ENCODE measurements around the gene SLC39A11.

The SLC39A11 gene

DNA sequence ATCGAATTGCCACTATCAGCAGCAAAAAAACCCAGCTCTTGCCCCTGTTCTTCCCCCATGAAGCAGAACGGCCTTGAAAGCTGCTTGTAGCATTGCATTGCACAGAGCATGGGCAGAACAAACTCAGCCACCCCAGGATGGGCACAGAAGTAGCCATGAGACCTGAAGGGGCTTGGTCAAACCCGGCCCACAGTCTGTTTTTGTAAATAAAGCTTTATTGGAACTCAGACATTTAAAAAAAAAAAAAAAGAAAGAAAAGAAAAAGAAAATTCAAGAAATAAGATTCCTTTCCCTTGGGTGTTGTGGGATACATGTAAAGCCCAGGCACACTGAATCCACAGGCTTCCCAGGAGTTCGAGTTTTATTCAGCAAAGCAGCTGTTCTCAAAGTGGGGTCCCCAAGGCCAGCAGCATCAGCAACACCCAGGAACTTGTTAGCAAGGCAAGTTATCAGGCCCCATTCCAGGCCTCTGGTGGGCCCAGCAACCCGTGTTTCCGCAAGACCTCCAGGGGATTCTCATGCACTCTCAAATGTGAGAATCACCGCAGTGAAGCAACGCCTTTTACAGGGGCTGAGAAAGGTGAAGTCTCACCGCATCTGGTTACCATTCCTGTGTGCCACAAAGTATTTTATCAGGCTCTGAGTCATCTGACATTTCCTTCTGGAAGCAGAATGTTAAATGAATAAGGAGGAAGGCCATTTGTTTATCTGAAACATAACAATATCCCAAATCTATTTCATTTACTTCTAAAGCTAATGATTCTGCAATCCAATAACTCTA is 108.2 kb downstream of the SLC39A11 start:
- no peak for DNase-seq (ENCODE audit: low read depth in 2 of 3, low spot score in 1 of 3)

DNA sequence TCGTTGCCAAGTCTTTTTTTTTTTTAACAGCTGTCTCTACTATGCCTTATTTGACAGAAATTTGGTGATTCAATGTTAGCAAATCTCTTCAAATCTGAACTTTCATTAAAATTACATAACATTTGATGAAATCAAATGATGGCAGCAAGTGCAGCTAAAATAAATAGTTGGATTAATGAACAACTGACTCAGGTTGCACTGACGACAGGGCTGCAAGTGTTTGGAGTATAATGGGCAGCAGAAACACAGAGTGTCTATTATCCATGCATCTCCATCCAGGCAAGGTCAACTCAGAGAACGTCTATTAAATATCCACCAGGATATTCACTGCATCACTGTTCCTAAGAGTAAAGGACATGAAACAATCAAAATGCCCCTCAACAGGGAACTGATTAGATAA is 109.8 kb downstream of the SLC39A11 start:
- DNase-seq (ENCODE audit: low read depth in 2 of 3, low spot score in 1 of 3), result no peak

DNA sequence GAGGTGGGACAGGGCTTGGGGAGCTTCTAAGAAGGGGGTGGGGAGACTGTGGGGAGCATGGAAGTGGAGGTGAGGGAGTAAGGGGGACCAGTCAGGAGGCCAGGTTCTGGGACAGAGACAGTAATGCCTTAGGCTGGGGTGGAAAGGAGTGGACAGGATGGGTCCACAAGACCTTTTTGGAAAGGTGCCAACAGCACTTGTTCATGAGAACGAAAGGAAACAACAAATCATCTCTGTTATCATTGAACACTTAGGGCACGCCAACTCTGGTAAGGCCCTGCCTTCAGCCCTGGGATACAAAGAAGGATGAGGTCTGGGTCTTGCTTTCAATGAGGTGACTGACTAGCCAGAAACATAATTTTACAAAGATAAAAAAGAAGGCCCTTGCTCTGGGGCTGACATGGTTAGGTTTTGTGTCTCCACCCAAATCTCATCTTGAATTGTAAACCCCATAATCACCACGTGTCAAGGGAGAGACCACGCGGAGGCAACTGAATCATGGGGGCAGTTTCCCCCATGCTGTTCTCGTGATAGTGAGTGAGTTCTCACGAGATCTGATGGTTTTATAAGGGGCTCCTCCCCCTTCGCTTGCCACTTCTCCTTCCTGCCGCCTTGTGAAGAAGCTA is 113.8 kb downstream of the SLC39A11 start:
- no peak for DNase-seq (ENCODE audit: low read depth in 2 of 3, low spot score in 1 of 3)

DNA sequence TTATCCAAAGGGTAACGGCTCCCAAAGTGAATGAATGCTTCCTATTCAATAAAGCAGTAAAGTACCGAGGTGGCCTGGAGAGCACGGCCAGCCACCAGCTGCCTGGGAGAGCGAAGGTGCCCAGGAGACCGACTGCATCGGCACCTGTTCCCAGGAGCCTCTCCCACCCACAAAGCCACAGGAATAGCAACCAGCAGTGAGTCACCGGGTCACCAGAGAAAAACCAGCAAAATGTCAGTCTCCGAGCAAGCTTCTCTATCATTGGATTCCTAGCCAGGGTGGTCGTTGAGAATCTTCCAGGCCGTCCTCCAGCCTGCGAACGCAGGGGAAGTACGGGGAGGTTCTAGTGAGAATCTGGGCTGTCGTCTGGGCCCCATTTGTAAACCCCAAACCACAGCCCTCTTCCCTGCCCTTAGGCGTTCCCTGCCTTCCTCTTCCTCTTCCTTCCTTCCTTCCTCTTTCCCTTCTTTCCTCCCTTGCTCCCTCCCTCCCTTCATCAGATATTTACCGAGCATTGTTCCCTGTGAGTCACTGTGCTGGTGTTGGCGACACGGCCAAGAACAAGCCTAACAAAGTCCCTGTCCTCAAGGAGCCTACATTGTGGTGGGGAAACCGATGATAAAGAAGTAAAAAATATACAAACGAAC is 114.6 kb downstream of the SLC39A11 start:
- DNase-seq (ENCODE audit: low read depth in 2 of 3, low spot score in 1 of 3), result no peak

DNA sequence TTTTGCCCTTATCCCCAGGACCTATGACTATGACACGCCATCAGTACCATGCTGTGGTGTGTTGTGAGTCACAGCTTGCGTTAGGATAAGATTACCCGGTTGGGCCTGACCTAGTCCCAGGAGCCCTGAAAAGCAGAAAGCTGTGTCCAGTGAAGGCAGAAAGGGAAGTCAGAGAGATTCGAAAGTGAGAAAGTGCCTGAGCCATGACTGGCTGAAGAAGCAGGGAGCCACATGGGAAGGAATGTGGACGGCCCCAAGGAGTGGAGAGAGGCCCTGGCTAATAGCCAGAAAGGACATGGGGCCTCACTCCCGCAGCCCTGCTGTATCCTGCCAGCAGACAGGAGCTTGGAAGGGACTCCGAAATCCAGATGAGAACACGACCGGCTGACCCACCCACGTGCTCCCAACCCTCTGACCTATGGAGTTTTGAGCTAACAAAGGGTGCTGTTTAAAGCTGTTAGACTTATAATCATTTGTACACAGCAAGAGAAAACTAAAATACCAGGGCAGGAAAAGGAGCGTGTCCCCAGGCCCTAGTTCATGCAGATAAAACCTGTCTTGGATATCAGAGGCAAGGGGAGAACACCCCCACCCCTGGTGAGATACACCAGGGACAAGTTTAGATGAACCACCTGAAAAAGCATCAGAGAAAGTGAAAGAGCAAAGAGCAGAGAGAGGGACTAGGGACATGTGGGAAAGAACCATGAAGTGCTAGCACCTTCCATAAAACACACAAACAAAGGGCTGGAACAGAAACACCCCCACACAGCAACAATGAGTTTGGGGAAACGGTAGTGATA is 115.3 kb downstream of the SLC39A11 start:
- no peak for DNase-seq (ENCODE audit: low read depth in 2 of 3, low spot score in 1 of 3)

DNA sequence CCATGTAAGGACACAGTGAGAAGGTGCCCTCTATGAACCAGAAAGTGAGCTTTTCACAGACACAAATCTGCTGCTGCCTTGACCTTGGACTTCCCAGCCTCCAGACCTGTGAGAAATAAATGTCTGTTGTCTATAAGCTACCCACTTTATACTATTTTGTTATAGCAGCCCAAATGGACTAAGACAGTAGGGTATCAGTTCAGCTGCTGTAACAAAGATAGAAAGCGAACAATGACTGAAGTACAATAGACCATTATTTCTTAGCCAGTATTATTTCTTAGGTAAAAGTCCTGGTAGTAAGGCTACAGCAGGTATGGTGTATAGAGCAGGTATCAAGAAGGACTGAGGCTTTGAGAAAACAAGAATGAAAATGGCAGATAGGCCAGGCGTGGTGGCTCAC is 117.0 kb downstream of the SLC39A11 start:
- DNase-seq (ENCODE audit: low read depth in 2 of 3, low spot score in 1 of 3), result no peak

DNA sequence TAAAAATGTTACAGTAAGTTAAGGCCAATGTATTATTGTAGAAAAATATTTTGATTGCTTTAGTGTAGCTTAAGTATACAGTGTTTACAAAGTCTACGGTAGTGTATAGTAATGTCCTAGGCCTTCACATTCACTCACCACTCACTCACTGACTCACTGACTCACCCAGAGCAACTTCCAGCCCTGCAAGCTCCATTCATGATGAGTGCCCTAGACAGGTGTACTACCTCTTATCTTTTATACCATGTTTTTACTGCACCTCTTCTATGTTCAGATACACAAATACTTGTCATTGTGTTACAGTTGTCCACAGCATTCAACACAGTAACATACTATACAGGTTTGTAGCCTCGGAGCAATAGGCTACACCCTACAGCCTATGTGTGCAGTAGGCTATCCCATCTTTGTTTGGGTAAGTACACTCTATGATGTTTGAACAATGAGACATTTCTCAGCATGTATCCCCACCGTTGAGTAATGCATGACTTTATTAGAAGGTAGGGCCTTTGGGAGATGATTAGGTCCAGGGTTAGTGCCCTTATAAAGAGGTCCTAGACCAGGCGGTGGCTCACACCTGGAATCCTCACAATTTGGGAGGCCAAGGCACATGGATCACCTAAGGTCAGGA is 117.8 kb downstream of the SLC39A11 start:
- DNase-seq (ENCODE audit: low read depth in 2 of 3, low spot score in 1 of 3), result no peak

DNA sequence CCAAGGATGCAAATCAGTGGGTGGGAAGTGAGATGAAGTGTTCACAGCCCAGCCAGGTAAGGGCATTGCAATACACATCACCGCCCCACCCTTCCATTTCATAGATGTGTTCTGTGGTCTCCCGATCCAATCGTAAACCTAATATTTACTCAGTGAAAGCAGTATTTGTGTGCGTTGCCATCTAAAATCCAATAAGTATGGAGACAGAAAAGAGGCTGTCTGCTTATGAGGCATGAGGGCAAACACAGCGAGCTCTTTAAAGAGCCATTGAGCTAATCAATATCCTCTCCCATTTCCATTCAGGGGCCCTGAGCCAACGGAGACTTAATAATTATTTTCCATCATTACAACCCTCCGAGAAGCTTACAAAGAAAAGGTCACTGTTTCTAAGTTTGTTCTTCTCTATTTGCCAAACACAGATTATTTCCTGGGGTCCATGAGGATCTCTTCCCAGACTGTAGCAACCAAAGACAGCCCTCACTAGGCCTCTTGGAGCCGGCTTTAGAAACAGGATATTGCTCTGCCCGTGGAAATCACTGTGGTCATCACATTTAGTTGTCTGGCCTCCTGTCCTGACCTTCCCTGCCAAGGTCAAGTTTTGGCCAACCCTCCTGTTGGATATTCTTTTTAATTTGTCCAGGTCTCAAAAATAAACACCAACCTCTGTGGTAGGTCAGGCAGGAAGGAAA is 120.1 kb downstream of the SLC39A11 start:
- no peak for DNase-seq (ENCODE audit: low read depth in 2 of 3, low spot score in 1 of 3)

DNA sequence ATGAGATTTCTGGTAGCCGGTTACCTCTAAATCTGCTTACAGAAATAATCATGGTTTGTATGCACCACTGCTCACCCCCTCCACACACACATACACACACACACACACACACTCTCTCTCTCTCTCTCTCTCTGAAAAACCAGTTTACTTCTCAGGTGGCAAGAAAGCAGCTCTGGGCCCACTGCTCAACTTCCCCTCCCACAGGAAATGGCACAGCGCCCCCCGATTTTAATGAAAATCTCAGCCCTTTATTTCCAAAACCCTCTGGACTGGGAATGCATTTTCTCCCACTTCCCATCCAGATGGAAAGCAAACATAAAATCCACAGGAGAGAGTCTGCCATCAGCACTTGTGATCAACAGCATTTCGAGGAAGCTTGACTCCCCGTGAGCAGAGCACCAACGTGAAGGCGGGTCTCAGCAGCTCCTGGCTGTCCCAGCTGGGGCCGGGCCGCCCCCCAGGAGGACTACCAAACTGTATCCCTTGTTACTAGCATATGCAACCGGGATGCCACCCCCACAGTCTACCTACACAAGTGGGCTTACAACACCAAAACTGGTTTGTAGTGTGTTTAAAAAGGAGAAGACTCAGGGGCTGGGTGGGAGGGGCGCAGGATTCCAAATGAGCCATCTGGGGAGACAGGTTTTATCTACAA is 121.1 kb downstream of the SLC39A11 start:
- DNase-seq (ENCODE audit: low read depth in 2 of 3, low spot score in 1 of 3), result no peak

DNA sequence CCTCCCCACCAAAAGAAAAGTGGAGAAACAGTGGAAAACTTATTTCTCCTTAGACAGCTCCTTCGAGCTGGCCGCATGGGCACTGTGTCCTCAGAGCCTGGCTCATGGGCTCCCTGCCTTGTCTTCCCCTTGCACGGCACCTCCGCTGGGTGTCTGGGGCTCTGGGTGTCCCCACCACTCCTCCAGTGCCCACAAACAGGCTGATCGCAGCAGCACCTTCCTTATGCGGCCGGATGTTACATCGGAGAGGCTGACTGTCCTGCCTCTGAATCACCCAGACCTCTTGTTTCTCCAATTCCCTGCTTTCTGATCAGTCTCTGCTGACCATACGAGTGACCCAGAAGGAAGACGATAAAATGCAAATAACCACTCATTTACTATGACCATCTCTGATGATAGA is 121.7 kb downstream of the SLC39A11 start:
- no peak for DNase-seq (ENCODE audit: low read depth in 2 of 3, low spot score in 1 of 3)

DNA sequence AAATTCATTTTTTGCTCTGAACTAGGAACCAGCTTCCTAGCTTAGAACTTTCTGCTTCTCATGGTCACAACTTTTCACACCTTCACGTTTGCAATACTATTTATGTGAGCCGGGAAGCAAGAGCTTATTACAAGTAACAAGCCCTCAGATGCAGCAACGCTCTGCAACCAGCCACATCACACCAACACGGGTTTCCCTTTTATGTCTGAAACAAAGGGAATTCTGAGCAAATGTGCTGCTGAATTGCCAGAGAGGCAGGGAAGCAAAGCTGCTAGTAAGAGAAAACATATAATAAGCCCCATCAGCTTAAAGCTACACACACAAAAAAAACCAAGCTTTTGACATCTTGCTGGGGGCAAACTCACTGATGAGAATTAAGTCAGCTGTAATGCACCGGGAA is 122.2 kb downstream of the SLC39A11 start:
- no peak for DNase-seq (ENCODE audit: low read depth in 2 of 3, low spot score in 1 of 3)

DNA sequence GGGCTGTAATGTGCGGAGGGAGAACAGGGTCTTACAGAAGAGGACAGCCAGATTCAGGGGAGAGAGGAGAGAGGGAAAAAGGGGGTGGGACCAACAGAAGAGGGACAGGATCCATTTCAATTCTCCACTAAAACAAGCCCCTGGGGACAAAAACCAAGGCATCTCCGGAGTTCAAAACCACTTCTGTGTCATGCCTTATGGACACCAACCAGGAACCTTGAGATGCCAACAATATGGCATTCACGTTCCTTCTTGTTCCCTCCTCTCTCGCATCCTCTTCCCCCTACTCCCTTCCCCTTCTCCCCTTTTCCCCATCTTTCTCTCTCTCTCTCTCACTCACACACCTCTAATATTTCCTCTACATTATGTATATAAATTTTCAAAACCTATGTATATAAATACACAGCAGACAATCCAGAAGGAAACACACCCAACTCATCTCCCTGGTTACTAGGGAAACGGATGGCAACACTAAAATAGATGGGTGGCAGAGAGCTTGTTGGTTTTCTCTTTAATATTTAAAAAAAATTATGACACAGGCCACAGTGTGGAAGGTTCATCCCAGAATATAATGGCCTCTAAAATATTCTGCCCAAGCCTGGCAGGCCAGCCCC is 123.1 kb downstream of the SLC39A11 start:
- no peak for DNase-seq (ENCODE audit: low read depth in 2 of 3, low spot score in 1 of 3)

DNA sequence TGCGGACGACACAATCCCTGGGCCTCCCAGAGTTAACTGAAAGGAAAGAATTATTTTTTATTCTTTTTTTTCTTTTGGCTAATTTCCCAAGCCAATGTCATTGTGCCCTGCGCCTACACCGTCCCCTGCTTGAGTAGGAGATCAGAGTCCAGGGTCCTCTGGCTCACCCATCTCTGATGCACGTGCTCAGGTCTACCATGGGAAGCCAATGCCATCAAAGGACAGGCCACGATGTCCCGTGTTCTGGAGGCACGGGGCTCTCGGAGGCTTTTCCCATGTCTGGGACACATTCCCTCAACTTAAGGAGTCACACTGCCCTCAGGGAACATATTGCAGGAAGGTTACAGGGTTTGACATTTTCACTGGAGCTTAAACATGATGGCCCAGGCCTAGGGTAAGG is 123.7 kb downstream of the SLC39A11 start:
- no peak for DNase-seq (ENCODE audit: low read depth in 2 of 3, low spot score in 1 of 3)

DNA sequence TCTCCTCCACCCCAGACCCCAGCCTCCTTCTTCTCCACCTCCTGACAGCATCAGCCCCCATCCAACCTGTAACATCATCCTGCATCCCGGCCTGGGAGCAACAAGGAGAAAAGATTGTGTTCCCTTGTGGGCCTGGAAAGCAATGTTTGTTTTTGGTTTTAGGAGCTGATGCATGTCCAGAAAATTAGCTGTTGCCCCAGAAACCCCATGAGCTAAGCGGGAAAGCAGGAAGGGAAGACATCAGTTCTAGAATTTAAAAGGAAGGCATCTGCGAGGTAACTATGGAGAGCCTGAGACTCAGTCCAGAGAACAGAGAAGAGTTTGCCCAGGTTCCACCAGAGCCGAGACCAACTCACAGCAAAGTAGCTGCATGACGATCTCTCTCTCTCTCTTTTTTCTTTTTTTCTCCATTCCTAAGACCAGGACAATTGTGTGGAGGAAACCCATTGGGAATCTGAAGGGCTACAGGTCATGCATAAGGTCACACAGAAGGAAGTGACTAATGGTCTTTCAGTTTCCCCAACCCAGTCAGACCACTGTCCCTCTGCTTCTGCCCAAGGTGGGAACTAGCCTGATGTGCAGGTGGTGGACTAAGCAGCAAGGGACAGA is 124.4 kb downstream of the SLC39A11 start:
- no peak for DNase-seq (ENCODE audit: low read depth in 2 of 3, low spot score in 1 of 3)

DNA sequence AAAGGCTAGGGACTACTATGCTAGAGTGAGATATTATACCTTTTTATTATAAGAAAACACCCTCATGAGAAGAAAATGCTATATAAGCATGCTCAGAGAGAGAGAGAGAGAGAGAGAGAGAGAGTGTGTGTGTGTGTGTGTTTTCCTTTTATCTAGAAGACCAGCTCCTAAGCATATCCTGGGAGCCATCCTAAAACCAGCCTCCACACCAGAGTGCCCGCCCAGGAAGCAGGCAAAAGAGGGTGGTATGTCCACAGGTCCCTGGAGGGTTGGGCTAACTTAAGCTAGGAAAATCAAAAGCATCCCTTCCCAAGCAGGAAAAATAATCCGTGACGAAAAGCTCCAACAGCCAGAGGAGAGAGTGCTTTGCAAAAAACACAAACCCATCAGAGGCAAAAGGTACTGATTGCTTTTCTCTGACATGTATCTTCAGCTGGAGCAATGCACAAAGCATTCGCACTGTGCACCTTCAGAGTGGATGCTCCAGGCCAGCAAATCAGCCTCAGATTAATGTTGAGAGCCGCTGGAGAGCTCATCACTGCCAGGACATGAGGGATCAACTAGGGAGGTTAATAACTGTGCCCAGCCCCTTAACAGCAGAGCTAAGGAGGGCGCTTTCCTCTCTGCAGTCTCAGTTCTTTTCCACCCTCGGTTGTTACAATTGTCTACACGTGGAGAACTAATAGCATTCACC is 125.1 kb downstream of the SLC39A11 start:
- DNase-seq (ENCODE audit: low read depth in 2 of 3, low spot score in 1 of 3), result no peak

DNA sequence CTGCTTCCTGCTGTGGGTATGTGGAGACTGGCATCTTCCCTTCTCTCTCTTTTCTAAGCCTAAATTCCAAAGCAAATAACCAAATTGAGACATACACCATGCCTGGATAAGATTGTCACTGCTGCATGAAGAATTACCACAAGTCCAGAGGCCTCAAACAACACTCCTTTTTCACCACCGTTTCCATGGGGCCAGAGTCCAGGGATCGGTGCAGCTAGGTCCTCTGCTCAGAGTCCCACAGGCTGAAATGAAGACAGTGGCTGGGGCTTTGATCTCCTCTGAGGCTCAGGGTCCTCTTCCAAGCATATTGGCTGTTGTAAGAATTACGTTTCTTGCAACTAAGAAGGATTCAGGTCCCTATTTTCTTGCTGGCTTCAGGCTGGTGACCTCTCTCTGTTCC is 130.4 kb downstream of the SLC39A11 start:
- DNase-seq (ENCODE audit: low read depth in 2 of 3, low spot score in 1 of 3), result no peak

DNA sequence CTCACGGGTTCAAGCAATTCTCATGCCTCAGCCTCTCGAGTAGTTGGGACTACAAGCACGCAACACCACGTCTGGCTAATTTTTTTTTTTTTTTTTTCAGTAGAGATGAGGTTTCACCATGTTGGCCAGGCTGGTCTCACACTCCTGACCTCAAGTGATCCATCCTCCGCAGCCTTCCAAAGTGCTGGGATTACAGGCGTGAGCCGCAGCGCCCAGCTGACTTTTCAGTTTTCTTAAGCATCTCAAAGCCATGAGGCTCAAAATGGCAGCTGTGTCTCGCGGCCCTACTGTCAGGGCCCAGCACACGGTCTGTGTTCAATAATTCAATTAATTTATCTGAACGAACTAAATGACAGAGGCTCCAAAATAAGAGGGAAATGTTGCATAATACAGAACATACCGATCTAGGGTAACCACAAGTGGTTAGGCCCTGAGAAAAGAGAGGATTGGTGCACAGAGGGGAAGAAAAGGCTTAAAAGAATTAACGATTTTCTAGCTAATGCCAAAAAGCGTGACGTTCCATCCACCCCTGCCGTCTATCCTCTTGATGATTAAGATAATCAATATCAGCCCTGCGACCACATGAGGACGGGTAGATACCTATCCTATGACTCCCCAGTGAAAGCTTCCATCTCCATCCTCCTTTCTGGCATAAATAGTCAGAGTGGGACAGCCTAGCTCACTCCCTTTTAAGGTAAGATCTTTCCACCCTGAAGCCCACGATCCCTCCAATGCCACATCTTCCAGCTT is 136.9 kb downstream of the SLC39A11 start:
- no peak for DNase-seq (ENCODE audit: low read depth in 2 of 3, low spot score in 1 of 3)

DNA sequence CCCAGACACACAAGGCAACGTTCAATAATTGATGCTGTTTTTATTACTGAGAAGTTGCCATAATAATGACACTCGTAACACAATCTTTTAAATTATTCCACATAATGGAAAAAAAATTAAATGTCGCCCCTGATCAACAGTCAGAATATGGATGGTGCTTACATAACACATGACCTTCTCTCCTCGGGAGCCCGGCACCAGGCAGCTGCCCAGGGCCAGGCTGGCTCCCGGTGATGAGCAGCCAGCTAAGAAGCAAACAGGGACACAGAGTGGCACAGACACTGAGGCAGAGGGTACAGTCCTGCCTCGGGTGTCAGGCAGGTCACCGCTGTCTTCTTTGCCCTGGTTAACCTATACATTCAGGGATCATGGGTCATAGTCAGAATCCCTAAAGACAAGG is 137.9 kb downstream of the SLC39A11 start:
- no peak for DNase-seq (ENCODE audit: low read depth in 2 of 3, low spot score in 1 of 3)

All from stimulated activated CD4-positive, alpha-beta T cell treated with anti-CD3 and anti-CD28 coated beads, Interleukin-12 subunit alpha, Interleukin-12 subunit beta, amount 100 ng/mL, for 48 hours (primary cell).